Uterus (tissue), 4 donors: ENCODE measurements around the gene ABTB1. TPM values are rescaled to one million over a fixed set of nuclear protein-coding genes. Genes with fewer than 3 reads are reported as not detected.

ENCODE experiments used
- DNase-seq, 2 donors: peaks; one replicate each; pipeline ENCODE4 v3.0.0-alpha.2; 2019 to 2020
- H3K27ac ChIP-seq, 2 donors: fragments of 200-600 bp; sonication (generic); 1 replicate in 1 of 2; 2 replicates in 1 of 2; pipeline ENCODE4 v1.5.1; 2016 to 2018
- H3K27me3 ChIP-seq, 2 donors: fragments of 200-600 bp; sonication (generic); one replicate each; pipeline ENCODE4 v1.5.1; 2018 to 2019; ENCODE audit warnings: control low read depth in 1 of 2
- H3K36me3 ChIP-seq, 2 donors: fragments of 200-600 bp; sonication (generic); one replicate each; pipeline ENCODE4 v1.5.1; 2019; ENCODE audit warnings: control low read depth in 1 of 2
- H3K4me1 ChIP-seq, 2 donors: fragments of 200-600 bp; sonication (generic); one replicate each; pipeline ENCODE4 v1.5.1; 2018 to 2019; ENCODE audit warnings: control low read depth in 1 of 2
- H3K4me3 ChIP-seq, 2 donors: fragments of 200-600 bp; sonication (generic); 1 replicate in 1 of 2; 2 replicates in 1 of 2; pipeline ENCODE4 v1.5.1; 2018 to 2019; ENCODE audit warnings: mild to moderate bottlenecking in 1 of 2
- H3K9me3 ChIP-seq, 2 donors: fragments of 200-600 bp; sonication (generic); one replicate each; pipeline ENCODE4 v1.5.1; 2019; ENCODE audit warnings: control low read depth in 1 of 2
- CTCF ChIP-seq, 4 experiments: fragments of 200-600 bp in 2 of 4; fragments of 450-650 bp in 2 of 4; sonication (generic) in 2 of 4; IDR thresholded peaks; one replicate each; pipeline ENCODE4 v1.5.1; 2016 to 2019; ENCODE audit warnings: antibody characterized with exemption in 4 of 4, mild to moderate bottlenecking in 2 of 4, moderate library complexity in 1 of 4
- POLR2A ChIP-seq, 2 donors: fragments of 450-650 bp; IDR thresholded peaks; one replicate each; pipeline ENCODE4 v1.6.1; 2016; ENCODE audit warnings: antibody characterized with exemption in 2 of 2, mild to moderate bottlenecking in 1 of 2, moderate library complexity in 1 of 2
- intact Hi-C: fragments of 100-400 bp; cut with DNase I; formaldehyde crosslinking; loops from one replicate; pipeline ENCODE4 v1.15.1; 2023; ENCODE audit warnings: low total_unique reads
- total RNA-seq, 4 donors: library from RNA; depleted of rRNA in 3 of 4; stranded (reverse); fragments of >200 nt in 3 of 4; gene quantifications; one replicate each; pipeline versions ENCODE4 v1.1.0 to v1.2.4, GENCODE V29; 2014 to 2023
- donor health status: DM: yes; HTN: yes; CAD: no.

The ABTB1 gene
- total RNA-seq, 4 donors from 2014 or later = 14.4 to 42.8 (median 28.8) TPM

DNA sequence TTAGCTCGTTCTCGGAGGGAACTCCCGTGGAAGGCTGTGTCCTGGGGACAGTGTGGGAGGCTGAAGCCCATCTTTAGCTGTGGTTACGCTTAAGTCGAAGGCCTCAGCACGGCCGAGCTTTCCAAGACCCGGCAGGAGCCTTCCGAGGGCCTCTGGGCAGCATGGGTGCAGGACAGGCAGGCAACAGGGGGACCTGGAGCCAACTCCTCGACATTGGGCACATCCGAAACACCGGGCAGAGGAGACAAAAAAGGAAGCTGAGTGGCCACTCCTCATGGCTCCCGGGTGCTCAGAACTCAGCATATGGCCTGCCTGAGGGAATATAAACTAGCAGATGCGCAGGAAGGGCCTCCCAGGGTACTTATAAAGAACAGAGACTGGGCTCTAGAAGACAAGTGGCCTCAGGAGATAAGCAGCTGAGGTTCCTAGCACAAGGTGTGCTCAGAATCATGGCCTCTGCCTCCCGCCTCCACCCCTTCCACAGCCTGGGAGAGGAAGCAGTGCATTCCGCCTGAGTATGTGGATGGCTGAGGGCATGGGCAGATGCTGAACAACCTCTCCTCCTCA, 34.1 kb downstream of the ABTB1 start:
- peak overlapping the region; percentile 44 to 53 for H3K27ac ChIP-seq

GRCh38 chr3:127707851-127708411, 35.2 kb downstream of the ABTB1 start:
- TF ChIP-seq POLR2A (IDR thresholded peaks at IDR 0.05) = no peak
- no peak for TF ChIP-seq CTCF (IDR thresholded peaks at IDR 0.05)
- Histone ChIP-seq H3K27ac (peak overlapping the region; percentile 5 to 44), H3K9me3 (no peaks in the 10 kb centered on the region), H3K4me1 (no peaks in the 10 kb centered on the region), H3K27me3 (no peaks in the 10 kb centered on the region), H3K4me3 (no peak overlapping the region), H3K36me3 (no peaks in the 10 kb centered on the region)
- DNase-seq = peak in 1 of 2 donors; percentile 14
- intact Hi-C loops = no loop called here

More for the DNA sequence above, 34.1 kb downstream of the ABTB1 start:
- DNase-seq = peak in 1 of 2 donors; percentile 6
- no peak overlapping the region for H3K4me3 ChIP-seq
- intact Hi-C loops = no loop called here
- no peaks in the 10 kb centered on the region for H3K9me3 ChIP-seq
- no peaks in the 10 kb centered on the region for H3K27me3 ChIP-seq
- TF ChIP-seq CTCF (IDR thresholded peaks at IDR 0.05) = no peak
- no peak for TF ChIP-seq POLR2A (IDR thresholded peaks at IDR 0.05)
- no peaks in the 10 kb centered on the region for H3K4me1 ChIP-seq
- H3K36me3 ChIP-seq = no peaks in the 10 kb centered on the region

DNA sequence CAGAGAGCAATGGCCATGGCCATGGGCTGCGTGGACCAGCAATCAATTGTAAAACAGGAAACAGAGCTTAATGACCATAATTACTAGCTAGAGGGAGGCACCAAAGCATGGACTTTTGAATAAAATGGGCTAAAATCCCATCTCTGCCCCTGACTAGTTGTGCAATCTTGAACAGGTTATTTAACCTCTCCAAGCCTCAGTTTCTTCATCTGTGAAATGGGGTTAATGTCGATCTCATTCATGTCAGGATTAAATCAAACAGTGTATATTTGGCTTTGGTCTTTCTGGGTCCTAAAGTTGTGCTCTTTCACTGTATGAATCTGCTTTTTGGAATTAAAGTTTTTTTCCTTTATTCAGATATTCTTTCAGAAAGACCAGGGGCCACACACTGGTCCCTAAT, 36.1 kb downstream of the ABTB1 start:
- Histone ChIP-seq H3K4me3 (no peak overlapping the region), H3K36me3 (no peaks in the 10 kb centered on the region), H3K9me3 (no peaks in the 10 kb centered on the region), H3K27ac (peak overlapping the region in 1 of 2 donors; percentile 44), H3K27me3 (no peaks in the 10 kb centered on the region), H3K4me1 (no peaks in the 10 kb centered on the region)
- no peak for DNase-seq
- intact Hi-C loops = no loop called here
- TF ChIP-seq CTCF (IDR thresholded peaks at IDR 0.05) (no peak), POLR2A (IDR thresholded peaks at IDR 0.05) (no peak)

- intact Hi-C loops = no loop called here
- no peaks in the 10 kb centered on the region for H3K4me1 ChIP-seq
- TF ChIP-seq POLR2A (IDR thresholded peaks at IDR 0.05) (no peak), CTCF (IDR thresholded peaks at IDR 0.05) (no peak)
These were observed 36.7 kb downstream of the ABTB1 start for GRCh38 chr3:127709320-127710060.

More at GRCh38 chr3:127709320-127710060, 36.7 kb downstream of the ABTB1 start:
- Histone ChIP-seq H3K27me3 (no peaks in the 10 kb centered on the region), H3K27ac (peak overlapping the region; percentile 8 to 44), H3K36me3 (no peaks in the 10 kb centered on the region), H3K9me3 (no peaks in the 10 kb centered on the region), H3K4me3 (no peak overlapping the region)
- DNase-seq = no peak
